Measurements from ENCODE around the gene ITGA6.

Gene ITGA6

GRCh38 chr2:172431993-172432392 lies 4.6 kb downstream of the ITGA6 start:
- DNase-seq (ENCODE audit: low read depth): no peak
- no peak overlapping the region for H3K4me3 ChIP-seq (replicated peaks; ENCODE audit: low read depth, low read length)

GRCh38 chr2:172433144-172433543 lies 5.8 kb downstream of the ITGA6 start:
- no peak overlapping the region for H3K4me3 ChIP-seq (replicated peaks; ENCODE audit: low read depth, low read length)
- TF ChIP-seq CTCF (IDR thresholded peaks at IDR 0.05; ENCODE audit: low read length, missing control alignments): no peak
- no peak for DNase-seq (ENCODE audit: low read depth)

More at GRCh38 chr2:172431993-172432392, 4.6 kb downstream of the ITGA6 start:
- no peak for TF ChIP-seq CTCF (IDR thresholded peaks at IDR 0.05; ENCODE audit: low read length, missing control alignments)

- no peak overlapping the region for H3K4me3 ChIP-seq (replicated peaks; ENCODE audit: low read depth, low read length)
- no peak for TF ChIP-seq CTCF (IDR thresholded peaks at IDR 0.05; ENCODE audit: low read length, missing control alignments)
- no peak for DNase-seq (ENCODE audit: low read depth)
Measured at GRCh38 chr2:172434821-172435605, 7.6 kb downstream of the ITGA6 start.

- DNase-seq (ENCODE audit: low read depth): no peak
- no peak overlapping the region for H3K4me3 ChIP-seq (replicated peaks; ENCODE audit: low read depth, low read length)
- no peak for TF ChIP-seq CTCF (IDR thresholded peaks at IDR 0.05; ENCODE audit: low read length, missing control alignments)
Measured at GRCh38 chr2:172435606-172435911, 8.2 kb downstream of the ITGA6 start.

- TF ChIP-seq CTCF (IDR thresholded peaks at IDR 0.05; ENCODE audit: low read length, missing control alignments): no peak
- DNase-seq (ENCODE audit: low read depth): no peak
- no peak overlapping the region for H3K4me3 ChIP-seq (replicated peaks; ENCODE audit: low read depth, low read length)
Measured at GRCh38 chr2:172436889-172437288, 9.5 kb downstream of the ITGA6 start.

GRCh38 chr2:172437419-172438341 lies 10.3 kb downstream of the ITGA6 start:
- no peak for TF ChIP-seq CTCF (IDR thresholded peaks at IDR 0.05; ENCODE audit: low read length, missing control alignments)
- DNase-seq (ENCODE audit: low read depth): no peak
- no peak overlapping the region for H3K4me3 ChIP-seq (replicated peaks; ENCODE audit: low read depth, low read length)
